Measurements from ENCODE around the gene SH3GL1. TPM values are rescaled to one million over a fixed set of nuclear protein-coding genes. Genes with fewer than 3 reads are reported as not detected.
"Not testable (repeated sequence)": the region's sequence is repeated elsewhere in the genome, so short reads cannot be mapped to it uniquely, and the experiment has no call there.

The SH3GL1 gene
- total RNA-seq, 1 donor from 2014 or later = 71.8 TPM

- no peak for ATAC-seq
- DNase-seq (ENCODE audit: low spot score) = no peak
- intact Hi-C loops (cut with DNase I) = no loop called here
These were observed 62.4 kb downstream of the SH3GL1 start for GRCh38 chr19:4337906-4338440.

- no peak for ATAC-seq
- intact Hi-C loops (cut with DNase I) = no loop called here
These were observed 65.3 kb downstream of the SH3GL1 start for GRCh38 chr19:4334929-4335570.

GRCh38 chr19:4329858-4330257 is 70.5 kb downstream of the SH3GL1 start:
- no peak for ATAC-seq
- no peak for DNase-seq (ENCODE audit: low spot score)
- intact Hi-C loops (cut with DNase I) = no loop called here

More at GRCh38 chr19:4334929-4335570, 65.3 kb downstream of the SH3GL1 start:
- no peak for DNase-seq (ENCODE audit: low spot score)

- ATAC-seq; DNase-seq (ENCODE audit: low spot score); intact Hi-C loops (cut with DNase I): not testable (repeated sequence)
These were observed 71.2 kb downstream of the SH3GL1 start for GRCh38 chr19:4328991-4329681.

- intact Hi-C loops (cut with DNase I) = no loop called here
- ATAC-seq = peak; percentile 96
- peak; percentile 97 for DNase-seq (ENCODE audit: low spot score)
These were observed 71.9 kb downstream of the SH3GL1 start for GRCh38 chr19:4328243-4328990.

GRCh38 chr19:4327877-4328242 is 72.5 kb downstream of the SH3GL1 start:
- intact Hi-C loops (cut with DNase I) = no loop called here
- no peak for DNase-seq (ENCODE audit: low spot score)
- no peak for ATAC-seq

- intact Hi-C loops (cut with DNase I) = no loop called here
- peak; percentile 67 for ATAC-seq
- peak; percentile 83 for DNase-seq (ENCODE audit: low spot score)
These were observed 73.0 kb downstream of the SH3GL1 start for GRCh38 chr19:4327252-4327876.

- intact Hi-C loops (cut with DNase I) = no loop called here
- ATAC-seq (no peak), DNase-seq (ENCODE audit: low spot score) (no peak)
These were observed 73.5 kb downstream of the SH3GL1 start for GRCh38 chr19:4326837-4327251.

GRCh38 chr19:4326215-4326836 is 74.0 kb downstream of the SH3GL1 start:
- intact Hi-C loops (cut with DNase I) = no loop called here

GRCh38 chr19:4324228-4324627 is 76.1 kb downstream of the SH3GL1 start:
- intact Hi-C loops (cut with DNase I) = no loop called here
- ATAC-seq (no peak), DNase-seq (ENCODE audit: low spot score) (no peak)

More at GRCh38 chr19:4326215-4326836, 74.0 kb downstream of the SH3GL1 start:
- ATAC-seq = no peak
- no peak for DNase-seq (ENCODE audit: low spot score)

GRCh38 chr19:4323692-4324091 is 76.7 kb downstream of the SH3GL1 start:
- ATAC-seq (no peak), DNase-seq (ENCODE audit: low spot score) (no peak)
- intact Hi-C loops (cut with DNase I) = no loop called here

- DNase-seq (ENCODE audit: low spot score) (no peak), ATAC-seq (no peak)
- intact Hi-C loops (cut with DNase I) = no loop called here
These were observed 77.2 kb downstream of the SH3GL1 start for GRCh38 chr19:4322942-4323665.

- no peak for DNase-seq (ENCODE audit: low spot score)
- intact Hi-C loops (cut with DNase I) = no loop called here
These were observed 79.9 kb downstream of the SH3GL1 start for GRCh38 chr19:4320419-4320818.

GRCh38 chr19:4319067-4319718 is 81.2 kb downstream of the SH3GL1 start:
- no peak for ATAC-seq
- intact Hi-C loops (cut with DNase I) = no loop called here
- no peak for DNase-seq (ENCODE audit: low spot score)

More at GRCh38 chr19:4320419-4320818, 79.9 kb downstream of the SH3GL1 start:
- no peak for ATAC-seq

- intact Hi-C loops (cut with DNase I) = no loop called here
These were observed 81.9 kb downstream of the SH3GL1 start for GRCh38 chr19:4318460-4318859.

GRCh38 chr19:4316956-4317355 is 83.4 kb downstream of the SH3GL1 start:
- DNase-seq (ENCODE audit: low spot score) (no peak), ATAC-seq (no peak)
- intact Hi-C loops (cut with DNase I) = no loop called here

More at GRCh38 chr19:4318460-4318859, 81.9 kb downstream of the SH3GL1 start:
- no peak for ATAC-seq
- no peak for DNase-seq (ENCODE audit: low spot score)

- DNase-seq (ENCODE audit: low spot score) (no peak), ATAC-seq (no peak)
- intact Hi-C loops (cut with DNase I) = no loop called here
These were observed 86.4 kb downstream of the SH3GL1 start for GRCh38 chr19:4313847-4314490.

Data from sciatic nerve (tissue), 2 donors.